Breast epithelium (tissue), 3 donors: Measurements from ENCODE around the gene ZCCHC17.

Experiments
- CTCF ChIP-seq, 3 donors: fragments of 450-650 bp; IDR thresholded peaks; one replicate each; pipeline ENCODE4 v1.5.1; 2016 to 2017; ENCODE audit warnings: antibody characterized with exemption in 3 of 3, mild to moderate bottlenecking in 3 of 3, moderate library complexity in 3 of 3
- POLR2A ChIP-seq: fragments of 450-650 bp; IDR thresholded peaks from one replicate; pipeline ENCODE4 v1.6.1; 2016; ENCODE audit warnings: antibody characterized with exemption, mild to moderate bottlenecking, moderate library complexity

- TF ChIP-seq POLR2A = no peak
- TF ChIP-seq CTCF (IDR thresholded peaks at IDR 0.05) = no peak
Observed at GRCh38 chr1:31300193-31300592, 3.4 kb downstream of the ZCCHC17 start.
